GM19463 (cell line): ENCODE data around the gene UBE2H.

Experiments used
- ATAC-seq: cut with Tn5 transposase; IDR thresholded peaks from one replicate; pipeline ENCODE4 v1.9.1; 2021; ENCODE audit warnings: mild to moderate bottlenecking, moderate library complexity; ENCODE audit not compliant: unreplicated experiment

Gene UBE2H

GRCh38 chr7:129792721-129793120 lies 160.0 kb downstream of the UBE2H start:
- ATAC-seq, result no peak

- ATAC-seq, result no peak
These were observed 162.6 kb downstream of the UBE2H start for GRCh38 chr7:129790136-129790535.

- no peak for ATAC-seq
These were observed 163.1 kb downstream of the UBE2H start for GRCh38 chr7:129789652-129790051.

GRCh38 chr7:129789000-129789399 lies 163.8 kb downstream of the UBE2H start:
- ATAC-seq, result no peak

GRCh38 chr7:129786825-129787563 lies 165.8 kb downstream of the UBE2H start:
- no peak for ATAC-seq

- no peak for ATAC-seq
These were observed 166.9 kb downstream of the UBE2H start for GRCh38 chr7:129785685-129786514.

GRCh38 chr7:129784783-129785684 lies 167.7 kb downstream of the UBE2H start:
- ATAC-seq, result no peak

- no peak for ATAC-seq
These were observed 168.3 kb downstream of the UBE2H start for GRCh38 chr7:129784437-129784782.

- no peak for ATAC-seq
These were observed 169.2 kb downstream of the UBE2H start for GRCh38 chr7:129783584-129783919.

GRCh38 chr7:129782818-129783583 lies 169.8 kb downstream of the UBE2H start:
- no peak for ATAC-seq

- ATAC-seq, result no peak
These were observed 170.6 kb downstream of the UBE2H start for GRCh38 chr7:129781928-129782817.

- ATAC-seq, result no peak
These were observed 171.5 kb downstream of the UBE2H start for GRCh38 chr7:129780974-129781927.
